Measurements from ENCODE around the gene CAPN3. TPM values are rescaled to one million over a fixed set of nuclear protein-coding genes. Genes with fewer than 3 reads are reported as not detected.

The CAPN3 gene
- total and polyA plus RNA-seq, 2 experiments from 2014 or later, result 0.84 to 1.1 TPM

DNA sequence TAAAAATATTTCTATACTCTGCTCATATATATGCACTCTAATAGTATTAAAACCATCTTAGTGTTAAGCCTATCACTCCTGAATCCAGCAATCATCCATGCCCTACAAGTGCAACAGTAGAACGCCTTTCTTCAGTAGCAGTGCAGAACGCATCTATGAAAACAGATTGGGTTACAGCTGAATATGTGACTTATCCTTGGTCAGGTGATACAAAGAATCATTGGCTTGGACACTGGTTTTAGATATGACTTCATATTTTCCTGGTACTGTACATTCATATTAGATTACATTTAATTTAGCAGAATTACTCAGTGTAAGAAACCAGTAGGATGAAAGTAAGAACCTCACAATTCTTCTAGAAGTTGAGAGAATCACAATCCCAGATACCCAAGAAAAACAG lies 88.3 kb downstream of the CAPN3 start:
- ATAC-seq (no peak), DNase-seq (ENCODE audit: low spot score) (no peak)
- no peak overlapping the region for H2AFZ ChIP-seq
- H3K79me2 ChIP-seq (replicated peaks; ENCODE audit: insufficient read depth), result no peaks in the 10 kb centered on the region
- no peak overlapping the region for H3K4me3 ChIP-seq
- no peak overlapping the region for H3K27ac ChIP-seq (ENCODE audit: low read depth)
- TF ChIP-seq, protein P1, sequence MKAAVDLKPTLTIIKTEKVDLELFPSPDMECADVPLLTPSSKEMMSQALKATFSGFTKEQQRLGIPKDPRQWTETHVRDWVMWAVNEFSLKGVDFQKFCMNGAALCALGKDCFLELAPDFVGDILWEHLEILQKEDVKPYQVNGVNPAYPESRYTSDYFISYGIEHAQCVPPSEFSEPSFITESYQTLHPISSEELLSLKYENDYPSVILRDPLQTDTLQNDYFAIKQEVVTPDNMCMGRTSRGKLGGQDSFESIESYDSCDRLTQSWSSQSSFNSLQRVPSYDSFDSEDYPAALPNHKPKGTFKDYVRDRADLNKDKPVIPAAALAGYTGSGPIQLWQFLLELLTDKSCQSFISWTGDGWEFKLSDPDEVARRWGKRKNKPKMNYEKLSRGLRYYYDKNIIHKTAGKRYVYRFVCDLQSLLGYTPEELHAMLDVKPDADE (IDR thresholded peaks at IDR 0.05), result no peak
- TF ChIP-seq NANOG (IDR thresholded peaks at IDR 0.05; ENCODE audit: borderline replicate concordance) (no peak), POLR2AphosphoS5 (IDR thresholded peaks at IDR 0.05; ENCODE audit: low read depth) (no peak), EZH2phosphoT487 (IDR thresholded peaks at IDR 0.05; ENCODE audit: unreplicated experiment) (no peak), EZH2 (IDR thresholded peaks at IDR 0.05; ENCODE audit: low read depth, unreplicated experiment) (no peak), JUNB (IDR thresholded peaks at IDR 0.05; ENCODE audit: unreplicated experiment) (no peak), CREB1 (CRISPR knock-in tag; IDR thresholded peaks at IDR 0.05; ENCODE audit: low read depth) (no peak), ZNF331 (CRISPR knock-in tag; IDR thresholded peaks at IDR 0.05; ENCODE audit: low read depth) (no peak), ZNF114 (CRISPR knock-in tag; IDR thresholded peaks at IDR 0.05) (no peak), STAT1 (IDR thresholded peaks at IDR 0.05; ENCODE audit: unreplicated experiment) (no peak)
- TF ChIP-seq, protein P2, sequence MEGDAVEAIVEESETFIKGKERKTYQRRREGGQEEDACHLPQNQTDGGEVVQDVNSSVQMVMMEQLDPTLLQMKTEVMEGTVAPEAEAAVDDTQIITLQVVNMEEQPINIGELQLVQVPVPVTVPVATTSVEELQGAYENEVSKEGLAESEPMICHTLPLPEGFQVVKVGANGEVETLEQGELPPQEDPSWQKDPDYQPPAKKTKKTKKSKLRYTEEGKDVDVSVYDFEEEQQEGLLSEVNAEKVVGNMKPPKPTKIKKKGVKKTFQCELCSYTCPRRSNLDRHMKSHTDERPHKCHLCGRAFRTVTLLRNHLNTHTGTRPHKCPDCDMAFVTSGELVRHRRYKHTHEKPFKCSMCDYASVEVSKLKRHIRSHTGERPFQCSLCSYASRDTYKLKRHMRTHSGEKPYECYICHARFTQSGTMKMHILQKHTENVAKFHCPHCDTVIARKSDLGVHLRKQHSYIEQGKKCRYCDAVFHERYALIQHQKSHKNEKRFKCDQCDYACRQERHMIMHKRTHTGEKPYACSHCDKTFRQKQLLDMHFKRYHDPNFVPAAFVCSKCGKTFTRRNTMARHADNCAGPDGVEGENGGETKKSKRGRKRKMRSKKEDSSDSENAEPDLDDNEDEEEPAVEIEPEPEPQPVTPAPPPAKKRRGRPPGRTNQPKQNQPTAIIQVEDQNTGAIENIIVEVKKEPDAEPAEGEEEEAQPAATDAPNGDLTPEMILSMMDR (conservative IDR thresholded peaks at IDR 0.05; ENCODE audit: low read depth in 2 of 2), result no peak
- TF ChIP-seq, protein P3, sequence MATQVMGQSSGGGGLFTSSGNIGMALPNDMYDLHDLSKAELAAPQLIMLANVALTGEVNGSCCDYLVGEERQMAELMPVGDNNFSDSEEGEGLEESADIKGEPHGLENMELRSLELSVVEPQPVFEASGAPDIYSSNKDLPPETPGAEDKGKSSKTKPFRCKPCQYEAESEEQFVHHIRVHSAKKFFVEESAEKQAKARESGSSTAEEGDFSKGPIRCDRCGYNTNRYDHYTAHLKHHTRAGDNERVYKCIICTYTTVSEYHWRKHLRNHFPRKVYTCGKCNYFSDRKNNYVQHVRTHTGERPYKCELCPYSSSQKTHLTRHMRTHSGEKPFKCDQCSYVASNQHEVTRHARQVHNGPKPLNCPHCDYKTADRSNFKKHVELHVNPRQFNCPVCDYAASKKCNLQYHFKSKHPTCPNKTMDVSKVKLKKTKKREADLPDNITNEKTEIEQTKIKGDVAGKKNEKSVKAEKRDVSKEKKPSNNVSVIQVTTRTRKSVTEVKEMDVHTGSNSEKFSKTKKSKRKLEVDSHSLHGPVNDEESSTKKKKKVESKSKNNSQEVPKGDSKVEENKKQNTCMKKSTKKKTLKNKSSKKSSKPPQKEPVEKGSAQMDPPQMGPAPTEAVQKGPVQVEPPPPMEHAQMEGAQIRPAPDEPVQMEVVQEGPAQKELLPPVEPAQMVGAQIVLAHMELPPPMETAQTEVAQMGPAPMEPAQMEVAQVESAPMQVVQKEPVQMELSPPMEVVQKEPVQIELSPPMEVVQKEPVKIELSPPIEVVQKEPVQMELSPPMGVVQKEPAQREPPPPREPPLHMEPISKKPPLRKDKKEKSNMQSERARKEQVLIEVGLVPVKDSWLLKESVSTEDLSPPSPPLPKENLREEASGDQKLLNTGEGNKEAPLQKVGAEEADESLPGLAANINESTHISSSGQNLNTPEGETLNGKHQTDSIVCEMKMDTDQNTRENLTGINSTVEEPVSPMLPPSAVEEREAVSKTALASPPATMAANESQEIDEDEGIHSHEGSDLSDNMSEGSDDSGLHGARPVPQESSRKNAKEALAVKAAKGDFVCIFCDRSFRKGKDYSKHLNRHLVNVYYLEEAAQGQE (IDR thresholded peaks at IDR 0.05; ENCODE audit: unreplicated experiment), result no peak
- TF ChIP-seq, protein P4, sequence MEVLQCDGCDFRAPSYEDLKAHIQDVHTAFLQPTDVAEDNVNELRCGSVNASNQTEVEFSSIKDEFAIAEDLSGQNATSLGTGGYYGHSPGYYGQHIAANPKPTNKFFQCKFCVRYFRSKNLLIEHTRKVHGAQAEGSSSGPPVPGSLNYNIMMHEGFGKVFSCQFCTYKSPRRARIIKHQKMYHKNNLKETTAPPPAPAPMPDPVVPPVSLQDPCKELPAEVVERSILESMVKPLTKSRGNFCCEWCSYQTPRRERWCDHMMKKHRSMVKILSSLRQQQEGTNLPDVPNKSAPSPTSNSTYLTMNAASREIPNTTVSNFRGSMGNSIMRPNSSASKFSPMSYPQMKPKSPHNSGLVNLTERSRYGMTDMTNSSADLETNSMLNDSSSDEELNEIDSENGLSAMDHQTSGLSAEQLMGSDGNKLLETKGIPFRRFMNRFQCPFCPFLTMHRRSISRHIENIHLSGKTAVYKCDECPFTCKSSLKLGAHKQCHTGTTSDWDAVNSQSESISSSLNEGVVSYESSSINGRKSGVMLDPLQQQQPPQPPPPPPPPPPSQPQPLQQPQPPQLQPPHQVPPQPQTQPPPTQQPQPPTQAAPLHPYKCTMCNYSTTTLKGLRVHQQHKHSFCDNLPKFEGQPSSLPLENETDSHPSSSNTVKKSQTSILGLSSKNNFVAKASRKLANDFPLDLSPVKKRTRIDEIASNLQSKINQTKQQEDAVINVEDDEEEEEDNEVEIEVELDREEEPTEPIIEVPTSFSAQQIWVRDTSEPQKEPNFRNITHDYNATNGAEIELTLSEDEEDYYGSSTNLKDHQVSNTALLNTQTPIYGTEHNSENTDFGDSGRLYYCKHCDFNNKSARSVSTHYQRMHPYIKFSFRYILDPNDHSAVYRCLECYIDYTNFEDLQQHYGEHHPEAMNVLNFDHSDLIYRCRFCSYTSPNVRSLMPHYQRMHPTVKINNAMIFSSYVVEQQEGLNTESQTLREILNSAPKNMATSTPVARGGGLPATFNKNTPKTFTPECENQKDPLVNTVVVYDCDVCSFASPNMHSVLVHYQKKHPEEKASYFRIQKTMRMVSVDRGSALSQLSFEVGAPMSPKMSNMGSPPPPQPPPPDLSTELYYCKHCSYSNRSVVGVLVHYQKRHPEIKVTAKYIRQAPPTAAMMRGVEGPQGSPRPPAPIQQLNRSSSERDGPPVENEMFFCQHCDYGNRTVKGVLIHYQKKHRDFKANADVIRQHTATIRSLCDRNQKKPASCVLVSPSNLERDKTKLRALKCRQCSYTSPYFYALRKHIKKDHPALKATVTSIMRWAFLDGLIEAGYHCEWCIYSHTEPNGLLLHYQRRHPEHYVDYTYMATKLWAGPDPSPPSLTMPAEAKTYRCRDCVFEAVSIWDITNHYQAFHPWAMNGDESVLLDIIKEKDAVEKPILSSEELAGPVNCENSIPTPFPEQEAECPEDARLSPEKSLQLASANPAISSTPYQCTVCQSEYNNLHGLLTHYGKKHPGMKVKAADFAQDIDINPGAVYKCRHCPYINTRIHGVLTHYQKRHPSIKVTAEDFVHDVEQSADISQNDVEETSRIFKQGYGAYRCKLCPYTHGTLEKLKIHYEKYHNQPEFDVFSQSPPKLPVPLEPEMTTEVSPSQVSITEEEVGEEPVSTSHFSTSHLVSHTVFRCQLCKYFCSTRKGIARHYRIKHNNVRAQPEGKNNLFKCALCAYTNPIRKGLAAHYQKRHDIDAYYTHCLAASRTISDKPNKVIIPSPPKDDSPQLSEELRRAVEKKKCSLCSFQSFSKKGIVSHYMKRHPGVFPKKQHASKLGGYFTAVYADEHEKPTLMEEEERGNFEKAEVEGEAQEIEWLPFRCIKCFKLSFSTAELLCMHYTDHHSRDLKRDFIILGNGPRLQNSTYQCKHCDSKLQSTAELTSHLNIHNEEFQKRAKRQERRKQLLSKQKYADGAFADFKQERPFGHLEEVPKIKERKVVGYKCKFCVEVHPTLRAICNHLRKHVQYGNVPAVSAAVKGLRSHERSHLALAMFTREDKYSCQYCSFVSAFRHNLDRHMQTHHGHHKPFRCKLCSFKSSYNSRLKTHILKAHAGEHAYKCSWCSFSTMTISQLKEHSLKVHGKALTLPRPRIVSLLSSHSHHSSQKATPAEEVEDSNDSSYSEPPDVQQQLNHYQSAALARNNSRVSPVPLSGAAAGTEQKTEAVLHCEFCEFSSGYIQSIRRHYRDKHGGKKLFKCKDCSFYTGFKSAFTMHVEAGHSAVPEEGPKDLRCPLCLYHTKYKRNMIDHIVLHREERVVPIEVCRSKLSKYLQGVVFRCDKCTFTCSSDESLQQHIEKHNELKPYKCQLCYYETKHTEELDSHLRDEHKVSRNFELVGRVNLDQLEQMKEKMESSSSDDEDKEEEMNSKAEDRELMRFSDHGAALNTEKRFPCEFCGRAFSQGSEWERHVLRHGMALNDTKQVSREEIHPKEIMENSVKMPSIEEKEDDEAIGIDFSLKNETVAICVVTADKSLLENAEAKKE (CRISPR knock-in tag; IDR thresholded peaks at IDR 0.05), result no peak
- no peaks in the 10 kb centered on the region for H3K27me3 ChIP-seq (ENCODE audit: insufficient read depth)
- Mint-ChIP-seq H3K27me3 (ENCODE audit: insufficient read depth, low read depth, poor library complexity) (peaks cover 7% of the 10 kb centered on the region), H3K27ac (no peak overlapping the region), H3K36me3 (ENCODE audit: low read depth) (peaks cover 40% of the 10 kb centered on the region), H3K4me1 (no peaks in the 10 kb centered on the region), H3K4me3 (no peak overlapping the region), H3K9me3 (no peaks in the 10 kb centered on the region)
- H3K9me2 ChIP-seq (ENCODE audit: insufficient read depth), result no peaks in the 10 kb centered on the region
- no peak overlapping the region for H3K4me2 ChIP-seq
- H3K36me3 ChIP-seq (ENCODE audit: insufficient read depth), result 0 out of 2 replicates have a peak, but pooled peaks cover 8% of the 10 kb centered on the region
- H3K4me1 ChIP-seq (ENCODE audit: insufficient read depth), result no peaks in the 10 kb centered on the region
- H3F3A ChIP-seq (replicated peaks; ENCODE audit: low read depth), result no peaks in the 10 kb centered on the region
- 0 out of 2 replicates have a peak, but pooled peaks cover 2% of the 10 kb centered on the region for H4K20me1 ChIP-seq (replicated peaks; ENCODE audit: insufficient read depth)

All from GM23338 (cell line).